H1 (cell line): ENCODE results near the gene HLA-A.

Experiments used
- POLR2A ChIP-seq, 2 experiments: IDR thresholded peaks; 1 replicate in 1 of 2; 2 replicates in 1 of 2; pipeline ENCODE4 v1.6.1; 2011; ENCODE audit warnings: low read depth in 2 of 2, low read length in 2 of 2, mild to moderate bottlenecking in 2 of 2; ENCODE audit errors: control extremely low read depth in 1 of 2
- ZNF274 ChIP-seq: IDR thresholded peaks from 2 replicates; pipeline ENCODE4 v1.7.0; 2012; ENCODE audit warnings: low read length, borderline replicate concordance; ENCODE audit errors: extremely low read depth
- TF ChIP-seq, protein P1 (sequence below), 3 experiments: IDR thresholded peaks; 1 replicate in 2 of 3; 2 replicates in 1 of 3; pipeline versions ENCODE4 v1.5.1 to v1.6.1; 2011; ENCODE audit warnings: low read length in 3 of 3, mild to moderate bottlenecking in 3 of 3, inconsistent platforms in 2 of 3, low read depth in 1 of 3, moderate library complexity in 1 of 3; ENCODE audit not compliant: insufficient read depth in 1 of 3; ENCODE audit errors: control extremely low read depth in 1 of 3

GRCh38 chr6:29995340-29995777 is 53.0 kb downstream of the HLA-A start:
- TF ChIP-seq, protein P1, sequence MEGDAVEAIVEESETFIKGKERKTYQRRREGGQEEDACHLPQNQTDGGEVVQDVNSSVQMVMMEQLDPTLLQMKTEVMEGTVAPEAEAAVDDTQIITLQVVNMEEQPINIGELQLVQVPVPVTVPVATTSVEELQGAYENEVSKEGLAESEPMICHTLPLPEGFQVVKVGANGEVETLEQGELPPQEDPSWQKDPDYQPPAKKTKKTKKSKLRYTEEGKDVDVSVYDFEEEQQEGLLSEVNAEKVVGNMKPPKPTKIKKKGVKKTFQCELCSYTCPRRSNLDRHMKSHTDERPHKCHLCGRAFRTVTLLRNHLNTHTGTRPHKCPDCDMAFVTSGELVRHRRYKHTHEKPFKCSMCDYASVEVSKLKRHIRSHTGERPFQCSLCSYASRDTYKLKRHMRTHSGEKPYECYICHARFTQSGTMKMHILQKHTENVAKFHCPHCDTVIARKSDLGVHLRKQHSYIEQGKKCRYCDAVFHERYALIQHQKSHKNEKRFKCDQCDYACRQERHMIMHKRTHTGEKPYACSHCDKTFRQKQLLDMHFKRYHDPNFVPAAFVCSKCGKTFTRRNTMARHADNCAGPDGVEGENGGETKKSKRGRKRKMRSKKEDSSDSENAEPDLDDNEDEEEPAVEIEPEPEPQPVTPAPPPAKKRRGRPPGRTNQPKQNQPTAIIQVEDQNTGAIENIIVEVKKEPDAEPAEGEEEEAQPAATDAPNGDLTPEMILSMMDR (IDR thresholded peaks at IDR 0.05; ENCODE audit: control extremely low read depth in 1 of 3, insufficient read depth in 1 of 3, low read depth in 1 of 3, low read length in 3 of 3) = no peak
- TF ChIP-seq ZNF274 = no peak
- no peak for TF ChIP-seq POLR2A (IDR thresholded peaks at IDR 0.05; ENCODE audit: control extremely low read depth in 1 of 2, low read depth in 2 of 2, low read length in 2 of 2)
